Activated naive CD8-positive, alpha-beta T cell treated with anti-CD3 and anti-CD28 coated beads, Interleukin-2, amount 10 ng/mL, durations not matched to agents 7 days and 5 days (primary cell): ENCODE measurements around the gene STX19. TPM values are rescaled to one million over a fixed set of nuclear protein-coding genes. Genes with fewer than 3 reads are reported as not detected.
A peak's percentile ranks its signal among the peaks of the same experiment; 100 is the strongest.
"Not testable (repeated sequence)": the region's sequence is repeated elsewhere in the genome, so short reads cannot be mapped to it uniquely, and the experiment has no call there.

Experiments
- ATAC-seq: fragments of 150-1000 bp; cut with Tn5 transposase; one replicate; pipeline ENCODE4 v1.10.0; 2021; ENCODE audit warnings: low read depth, moderate library complexity
- POLR2A ChIA-PET: fragments of 350-600 bp; sonication (Branson Sonifier 250); formaldehyde crosslinking; loops from one replicate; lab custom pipeline; 2021; ENCODE audit warnings: antibody characterized with exemption; lab: Charles Lee
- DNase-seq: peaks from one replicate; pipeline ENCODE4 v3.0.0; 2021
- H3K27ac Mint-ChIP-seq: one replicate; pipeline ENCODE4 v1.8.0; 2022; ENCODE audit warnings: mild to moderate bottlenecking, mixed read lengths
- H3K27me3 Mint-ChIP-seq: one replicate; pipeline ENCODE4 v1.8.0; 2022; ENCODE audit warnings: mild to moderate bottlenecking, moderate library complexity, mixed read lengths
- H3K36me3 Mint-ChIP-seq: one replicate; pipeline ENCODE4 v1.8.0; 2021; ENCODE audit warnings: mild to moderate bottlenecking, mixed read lengths
- H3K4me1 Mint-ChIP-seq: one replicate; pipeline ENCODE4 v1.8.0; 2021; ENCODE audit warnings: mixed read lengths
- H3K4me3 Mint-ChIP-seq: one replicate; pipeline ENCODE4 v1.8.0; 2022; ENCODE audit warnings: mild to moderate bottlenecking, moderate library complexity, mixed read lengths
- H3K9me3 Mint-ChIP-seq: one replicate; pipeline ENCODE4 v1.8.0; 2021; ENCODE audit warnings: mixed read lengths
- total RNA-seq, 2 experiments: library from RNA; stranded (reverse); gene quantifications; one replicate each; pipeline ENCODE4 v1.2.3, GENCODE V29; 2021

STX19 gene
- total RNA-seq, 2 experiments from 2014 or later: not detected

DNA sequence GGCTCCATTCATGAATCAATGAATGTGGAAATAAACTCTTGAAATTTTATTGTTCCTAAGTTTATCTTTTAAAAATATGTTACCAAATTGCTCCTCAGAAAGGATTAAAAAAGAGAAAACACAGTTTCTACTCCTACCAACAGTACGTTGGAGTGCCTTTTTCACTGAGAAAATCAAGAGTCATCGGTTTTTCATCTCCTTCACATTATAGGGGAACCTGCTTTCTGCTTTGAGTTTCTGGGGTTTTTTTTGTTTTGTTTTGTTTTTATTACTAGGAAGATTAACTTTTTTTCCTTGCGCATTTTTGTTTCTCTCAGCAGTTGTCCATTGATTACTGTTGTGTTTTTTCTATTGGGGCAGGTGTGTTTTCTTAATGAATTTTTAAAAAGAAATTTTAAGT, 45.0 kb downstream of the STX19 start:
- ATAC-seq: no peak
- no peak for DNase-seq
- H3K27ac Mint-ChIP-seq: no peak overlapping the region

DNA sequence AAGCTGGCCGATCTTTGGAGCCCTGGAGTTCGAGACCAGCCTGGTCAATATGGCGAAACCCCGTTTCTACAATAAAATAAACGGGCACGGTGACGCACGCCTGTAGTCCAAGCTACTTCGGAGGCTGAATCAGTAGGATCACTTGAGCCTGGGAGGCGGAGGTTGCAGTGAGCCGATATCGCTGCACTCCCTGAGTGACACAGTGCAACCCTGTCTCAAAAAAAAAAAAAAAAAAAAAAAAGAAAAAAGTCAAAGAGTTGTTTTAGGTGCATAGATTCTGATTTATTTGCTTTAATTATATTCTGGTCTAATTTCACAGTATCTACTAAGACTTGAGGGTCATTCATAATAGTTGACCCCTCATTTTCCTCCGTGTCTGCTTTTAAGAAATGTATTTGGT, 46.7 kb downstream of the STX19 start:
- Mint-ChIP-seq H3K36me3 (peaks cover 1% of the 10 kb centered on the region), H3K4me3 (peak overlapping the region; percentile 33), H3K9me3 (no peaks in the 10 kb centered on the region), H3K27ac (no peak overlapping the region), H3K4me1 (peaks cover 16% of the 10 kb centered on the region), H3K27me3 (no peaks in the 10 kb centered on the region)
- POLR2A ChIA-PET: interaction anchor here (1.1 kb wide), 1 partner anchor 81 kb away, joined by 5 read pairs; the partner anchor contains the start of genes DHFR2 and NSUN3
- no peak for DNase-seq
- no peak for ATAC-seq

More for the DNA sequence above, 45.0 kb downstream of the STX19 start:
- Mint-ChIP-seq H3K36me3 (peaks cover 1% of the 10 kb centered on the region), H3K9me3 (no peaks in the 10 kb centered on the region), H3K4me1 (peaks cover 16% of the 10 kb centered on the region), H3K4me3 (no peak overlapping the region), H3K27me3 (no peaks in the 10 kb centered on the region)
- POLR2A ChIA-PET: no interaction called here

DNA sequence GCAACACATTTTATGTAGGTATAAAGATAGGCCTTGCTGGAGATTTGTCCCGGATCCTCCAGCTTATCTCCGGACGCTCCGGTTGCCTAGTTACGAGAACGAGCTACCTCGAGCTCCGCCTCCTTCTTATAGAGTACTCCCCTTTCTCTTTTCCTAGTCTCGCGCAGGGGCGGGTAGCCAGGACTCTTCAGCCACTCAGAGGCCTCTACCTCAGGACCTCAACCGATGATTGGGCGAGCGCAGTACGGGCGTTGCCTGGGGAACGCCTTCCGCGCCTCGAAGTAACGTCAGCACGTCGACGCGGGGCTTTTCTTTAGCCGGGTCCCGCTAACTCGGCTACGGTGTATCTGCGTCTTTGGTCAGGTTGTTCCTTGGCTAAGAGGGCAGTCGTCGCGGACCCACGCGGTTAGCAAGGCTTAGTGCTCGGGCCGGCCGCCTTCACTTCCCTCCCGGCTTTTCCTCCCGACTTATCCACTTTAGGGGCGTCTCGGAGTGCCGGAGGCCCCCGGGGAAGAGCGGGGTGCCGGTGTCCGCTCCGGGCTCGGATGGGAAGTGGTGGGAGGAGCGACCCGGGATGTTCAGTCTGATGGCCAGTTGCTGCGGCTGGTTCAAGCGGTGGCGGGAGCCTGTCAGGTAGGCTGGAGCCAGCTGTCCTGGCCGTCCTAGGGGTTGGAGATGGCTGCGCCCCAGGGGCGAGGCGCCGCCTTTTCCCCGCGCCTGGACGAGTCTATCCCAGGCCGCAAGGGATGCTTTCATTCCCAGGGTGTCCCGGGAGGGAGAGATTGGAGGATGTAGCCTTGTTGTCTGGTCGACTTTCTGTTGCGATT, 48.3 kb downstream of the STX19 start, which contains the start of gene ARL13B:
TSS of gene ARL13B (plus strand) at position 306 of the 827 bp plus-strand sequence. CDS start at position 575, 269 bp downstream.
- DNase-seq (peak; percentile 87), ATAC-seq (peak; percentile 100)
- Mint-ChIP-seq H3K4me3 (peak within 1 kb of the TSS; percentile 70), H3K9me3 (no peaks in the 10 kb centered on the region), H3K4me1 (peaks cover 16% of the 10 kb centered on the region), H3K27ac (peak within 1 kb of the TSS; percentile 62), H3K27me3 (no peaks in the 10 kb centered on the region), H3K36me3 (peaks cover 1% of the 10 kb centered on the region)
- POLR2A ChIA-PET: interaction anchor here (0.9 kb wide), 1 partner anchor 82 kb away, joined by 3 read pairs; the partner anchor contains the start of gene DHFR2

DNA sequence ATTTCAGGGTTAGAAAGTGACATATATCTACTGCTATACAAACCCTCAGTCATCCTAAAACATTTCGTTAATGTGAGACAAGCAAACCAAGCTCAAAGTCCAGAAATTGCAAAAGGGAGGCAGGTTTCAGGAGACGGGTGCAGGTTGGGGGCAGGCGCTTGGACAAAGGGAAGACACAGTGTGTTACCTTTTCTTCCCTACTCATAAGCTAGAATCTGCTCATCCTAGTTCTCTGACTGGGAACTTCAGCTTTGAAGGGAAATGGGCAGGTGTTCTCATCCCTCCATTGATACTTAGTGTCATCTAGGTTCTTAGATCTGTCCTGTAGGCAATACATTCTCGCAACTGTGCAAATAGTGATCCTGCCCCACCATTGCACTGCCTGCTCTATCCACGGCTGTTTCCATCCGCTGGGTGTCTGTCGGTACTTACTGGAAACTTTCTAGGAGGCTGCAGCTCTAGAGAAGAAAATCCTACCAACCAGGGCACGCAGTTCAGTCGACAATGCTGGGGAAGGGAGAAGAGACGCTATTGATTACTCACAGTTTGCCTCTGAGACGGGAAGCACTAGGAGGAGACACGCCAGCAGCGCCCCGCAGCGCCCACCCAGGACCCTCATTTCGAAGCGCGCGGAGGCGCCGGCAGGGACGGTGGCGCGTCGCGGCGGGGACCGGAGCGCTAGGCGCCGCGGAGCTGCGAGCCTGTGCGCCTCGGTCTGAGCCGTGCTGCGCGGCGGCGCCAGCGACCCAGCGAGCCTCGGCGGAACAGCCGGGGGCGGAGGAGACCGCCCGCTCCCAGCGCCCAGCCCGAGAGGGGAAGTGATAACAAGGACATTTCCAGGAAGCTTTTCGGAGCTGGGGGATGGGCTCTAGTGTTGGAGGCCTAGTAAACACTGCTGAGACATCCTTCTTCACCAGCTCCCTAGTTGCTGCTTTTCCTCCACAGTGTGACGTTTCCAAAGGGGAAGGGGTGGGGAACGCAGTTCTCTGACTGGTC, 55.0 kb downstream of the STX19 start, which contains the start of gene PROS1:
TSS of gene PROS1 (minus strand) at position 766 of the 996 bp plus-strand sequence. CDS start at position 619, 147 bp downstream.
- POLR2A ChIA-PET: interaction anchor here (1.4 kb wide), 1 partner anchor 89 kb away, joined by 9 read pairs; the partner anchor contains the start of genes DHFR2 and NSUN3
- ATAC-seq: peak; percentile 97
- peaks cover 9% of the 10 kb centered on the region for H3K4me1 Mint-ChIP-seq
- peak within 1 kb of the TSS; percentile 14 for H3K27ac Mint-ChIP-seq
- DNase-seq: peak; percentile 70
- H3K27me3 Mint-ChIP-seq: peaks cover 15% of the 10 kb centered on the region
- H3K4me3 Mint-ChIP-seq: peak within 1 kb of the TSS; percentile 82
- no peaks in the 10 kb centered on the region for H3K9me3 Mint-ChIP-seq
- no peaks in the 10 kb centered on the region for H3K36me3 Mint-ChIP-seq

DNA sequence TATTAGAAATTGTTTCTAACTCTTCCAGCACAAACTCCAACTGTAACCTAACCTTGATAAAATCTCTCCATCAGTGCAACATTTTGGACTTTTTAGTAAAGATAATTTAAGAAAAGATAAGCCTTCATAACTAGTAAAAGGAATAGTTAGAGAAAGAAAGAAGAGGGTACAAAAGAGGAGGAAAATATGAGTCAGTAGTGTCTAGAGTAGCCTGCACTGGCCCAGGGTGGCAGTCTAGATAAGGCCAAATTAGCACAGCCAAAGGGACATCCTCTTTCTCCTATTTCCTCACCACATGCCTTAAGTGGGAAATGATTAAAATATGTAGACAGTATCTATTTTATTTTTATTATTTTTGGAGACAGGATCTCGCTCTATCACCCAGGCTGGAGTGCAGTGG, 58.4 kb downstream of the STX19 start:
- ATAC-seq (no peak), DNase-seq (no peak)
- POLR2A ChIA-PET: no interaction called here
- Mint-ChIP-seq H3K27me3 (peaks cover 15% of the 10 kb centered on the region), H3K9me3 (no peaks in the 10 kb centered on the region), H3K27ac (no peak overlapping the region), H3K4me1 (peaks cover 9% of the 10 kb centered on the region), H3K4me3 (no peak overlapping the region), H3K36me3 (no peaks in the 10 kb centered on the region)

DNA sequence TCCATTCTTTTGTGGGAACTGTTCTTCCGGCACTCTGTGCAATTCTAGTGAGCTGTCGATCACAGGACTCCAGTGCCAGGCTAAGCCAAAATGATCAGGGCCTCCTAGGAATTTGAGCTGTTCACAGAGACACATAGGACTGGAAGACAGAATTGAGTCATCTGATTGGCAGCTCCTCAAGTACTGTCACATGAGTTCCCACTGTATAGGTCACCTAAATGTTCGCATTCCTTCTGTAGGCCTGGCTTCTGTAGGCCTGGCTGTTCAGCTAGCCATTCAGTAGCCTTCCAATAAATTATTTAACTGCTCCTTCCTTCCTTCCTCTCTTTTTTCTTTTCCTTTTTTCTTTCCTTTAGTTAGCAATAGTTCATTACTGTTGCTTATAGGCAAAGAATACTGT, 59.0 kb downstream of the STX19 start:
- ATAC-seq (no peak), DNase-seq (no peak)
- Mint-ChIP-seq H3K9me3 (no peaks in the 10 kb centered on the region), H3K27me3 (peaks cover 15% of the 10 kb centered on the region), H3K27ac (no peak overlapping the region), H3K4me3 (no peak overlapping the region), H3K4me1 (peaks cover 9% of the 10 kb centered on the region), H3K36me3 (no peaks in the 10 kb centered on the region)
- POLR2A ChIA-PET: no interaction called here

DNA sequence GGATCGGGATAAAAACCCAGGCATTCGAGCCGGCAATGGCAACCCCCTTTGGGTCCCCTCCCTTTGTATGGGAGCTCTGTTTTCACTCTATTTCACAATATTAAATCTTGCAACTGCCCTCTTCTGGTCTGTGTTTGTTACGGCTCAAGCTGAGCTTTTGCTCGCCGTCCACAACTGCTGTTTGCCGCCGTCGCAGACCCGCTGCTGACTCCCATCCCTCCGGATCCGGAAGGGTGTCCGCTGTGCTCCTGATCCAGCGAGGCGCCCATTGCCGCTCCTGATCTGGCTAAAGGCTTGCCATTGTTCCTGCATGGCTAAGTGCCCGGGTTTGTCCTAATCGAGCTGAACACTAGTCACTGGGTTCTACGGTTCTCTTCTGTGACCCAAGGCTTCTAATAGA, 63.3 kb downstream of the STX19 start:
- H3K9me3 Mint-ChIP-seq, H3K4me3 Mint-ChIP-seq, H3K27me3 Mint-ChIP-seq, H3K4me1 Mint-ChIP-seq, H3K27ac Mint-ChIP-seq, DNase-seq, H3K36me3 Mint-ChIP-seq, POLR2A ChIA-PET, ATAC-seq: not testable (repeated sequence)

Other genes with a start within 250 kb of the STX19 start
- under 1 TPM in 1 of 2 experiments, not detected in 1; 0.09 TPM for gene PROS1, start 54.7 kb downstream of the STX19 start, total RNA-seq
- gene ARL13B, start 48.4 kb downstream of the STX19 start, total RNA-seq: 10 to 100 TPM in 1 of 2 experiments, 1 to 10 TPM in 1; 8.3 to 10.2 TPM
- gene DHFR2, start 34.3 kb upstream of the STX19 start, total RNA-seq: 1 to 10 TPM; 7.7 to 9.6 TPM
- 10 to 100 TPM; 16.4 to 18.4 TPM for gene NSUN3, start 34.5 kb upstream of the STX19 start, total RNA-seq